COLO668 (cell line): ENCODE results near the gene HK1.

ENCODE experiments used
- DNase-seq: peaks from one replicate; lab custom pipeline; 2025; ENCODE audit not compliant: unreplicated experiment; lab: John Stamatoyannopoulos, UW

HK1 gene

GRCh38 chr10:69372126-69372980 lies 94.1 kb downstream of the HK1 start:
- DNase-seq: no peak

DNA sequence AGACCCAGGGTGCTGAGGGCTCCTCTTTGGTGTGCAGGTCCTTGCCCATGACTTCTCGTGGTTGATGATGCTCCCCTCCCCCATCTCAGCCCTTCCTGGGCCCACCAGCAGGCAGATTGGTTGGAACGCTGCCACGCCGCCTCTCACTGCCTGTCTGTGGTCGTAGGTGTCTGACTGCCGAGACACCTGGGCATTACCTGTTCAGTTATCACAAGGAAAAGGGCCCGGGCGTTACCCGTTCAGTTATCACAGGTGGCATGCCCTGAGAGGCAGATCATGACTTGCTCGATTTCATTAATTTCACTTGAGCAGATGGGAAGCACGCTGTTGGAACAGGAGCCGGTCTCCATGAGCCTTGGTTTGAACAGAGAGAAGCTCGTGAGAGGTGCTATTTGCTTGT lies 95.9 kb downstream of the HK1 start:
- no peak for DNase-seq

GRCh38 chr10:69374931-69375306 lies 96.6 kb downstream of the HK1 start:
- no peak for DNase-seq

GRCh38 chr10:69375307-69376151 lies 97.2 kb downstream of the HK1 start:
- no peak for DNase-seq

DNA sequence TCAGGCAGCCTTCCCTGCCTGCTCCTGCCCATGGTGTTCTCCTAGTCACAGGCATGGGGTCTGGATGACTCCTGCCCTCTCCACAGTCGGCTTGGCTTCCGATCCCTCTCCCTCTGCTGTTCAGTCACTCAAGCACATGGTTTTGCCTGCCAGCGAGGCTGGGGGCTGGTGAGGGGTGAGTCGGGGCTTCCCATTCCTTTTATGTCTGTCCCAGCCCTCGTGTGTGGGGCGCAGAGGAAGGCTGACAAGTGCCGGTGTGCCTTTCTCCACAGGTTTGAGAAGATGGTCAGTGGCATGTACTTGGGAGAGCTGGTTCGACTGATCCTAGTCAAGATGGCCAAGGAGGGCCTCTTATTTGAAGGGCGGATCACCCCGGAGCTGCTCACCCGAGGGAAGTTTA lies 98.4 kb downstream of the HK1 start:
- no peak for DNase-seq

GRCh38 chr10:69377191-69377590 lies 98.9 kb downstream of the HK1 start:
- DNase-seq: no peak

DNA sequence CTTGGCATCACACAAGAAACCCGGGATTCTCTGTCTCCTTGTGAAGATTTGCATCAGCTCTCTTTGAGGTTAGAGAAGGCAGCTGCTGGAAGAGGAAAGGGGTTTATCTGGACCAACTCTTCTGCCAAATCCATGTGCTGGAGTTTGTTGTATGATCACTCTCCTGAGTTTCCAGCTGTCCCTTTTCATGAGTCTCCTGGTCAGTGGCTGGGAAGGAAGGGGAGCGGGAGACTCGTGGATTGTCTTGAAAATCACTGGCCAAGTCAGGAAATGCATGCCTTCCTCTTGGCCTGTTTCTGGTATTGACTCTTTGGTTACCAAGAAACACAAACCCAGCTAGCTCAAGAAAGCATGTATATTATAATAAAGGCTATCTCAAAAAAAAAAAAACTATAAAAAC lies 99.6 kb downstream of the HK1 start:
- DNase-seq: no peak

GRCh38 chr10:69379800-69380199 lies 101.5 kb downstream of the HK1 start:
- DNase-seq: no peak

DNA sequence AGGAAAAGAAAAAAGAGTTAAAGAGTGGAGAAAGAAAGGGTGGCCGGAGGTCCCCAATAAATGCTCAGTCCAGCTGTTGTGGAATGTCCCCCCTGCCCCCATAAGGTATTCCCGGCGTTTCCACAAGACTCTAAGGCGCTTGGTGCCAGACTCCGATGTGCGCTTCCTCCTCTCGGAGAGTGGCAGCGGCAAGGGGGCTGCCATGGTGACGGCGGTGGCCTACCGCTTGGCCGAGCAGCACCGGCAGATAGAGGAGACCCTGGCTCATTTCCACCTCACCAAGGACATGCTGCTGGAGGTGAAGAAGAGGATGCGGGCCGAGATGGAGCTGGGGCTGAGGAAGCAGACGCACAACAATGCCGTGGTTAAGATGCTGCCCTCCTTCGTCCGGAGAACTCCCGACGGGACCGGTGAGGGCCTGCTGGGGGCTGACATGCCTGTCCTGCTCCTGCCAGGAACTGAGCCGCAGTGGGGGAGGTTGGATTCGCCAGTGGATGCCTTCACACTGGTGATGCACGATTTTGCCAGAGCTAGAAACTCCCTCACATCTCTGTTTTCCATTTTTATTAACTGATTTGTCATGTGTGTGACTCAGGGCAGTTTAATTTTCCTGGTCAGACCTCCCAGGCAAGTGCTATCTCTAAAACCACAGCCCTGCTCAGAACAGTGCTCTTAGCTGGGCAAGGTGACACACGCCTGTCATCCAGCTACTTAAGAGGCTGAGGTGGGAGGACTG lies 104.3 kb downstream of the HK1 start:
- DNase-seq: no peak

DNA sequence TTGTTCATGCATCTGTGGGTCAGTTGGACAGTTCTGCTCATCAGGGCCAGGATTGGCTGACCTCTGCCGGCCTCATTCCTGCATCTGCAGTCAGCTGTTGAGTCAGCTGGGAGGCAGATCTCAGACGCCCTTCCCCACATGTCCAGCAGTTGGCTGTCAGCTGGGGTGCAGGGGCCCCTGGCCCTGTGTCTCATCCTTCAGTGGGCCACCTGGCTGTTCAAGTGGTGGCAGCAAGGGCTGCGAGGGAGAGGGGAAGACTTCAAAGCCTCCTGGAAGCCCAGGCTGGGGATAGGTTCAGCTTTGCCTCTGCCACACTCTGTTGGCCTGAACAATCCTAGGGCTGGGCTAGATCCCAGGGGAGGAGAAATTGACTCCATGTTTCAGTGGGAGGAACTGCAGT lies 105.3 kb downstream of the HK1 start:
- DNase-seq: no peak

- no peak for DNase-seq
These were observed 106.0 kb downstream of the HK1 start for GRCh38 chr10:69384320-69384719.

GRCh38 chr10:69385454-69386350 lies 107.4 kb downstream of the HK1 start:
- DNase-seq: no peak

DNA sequence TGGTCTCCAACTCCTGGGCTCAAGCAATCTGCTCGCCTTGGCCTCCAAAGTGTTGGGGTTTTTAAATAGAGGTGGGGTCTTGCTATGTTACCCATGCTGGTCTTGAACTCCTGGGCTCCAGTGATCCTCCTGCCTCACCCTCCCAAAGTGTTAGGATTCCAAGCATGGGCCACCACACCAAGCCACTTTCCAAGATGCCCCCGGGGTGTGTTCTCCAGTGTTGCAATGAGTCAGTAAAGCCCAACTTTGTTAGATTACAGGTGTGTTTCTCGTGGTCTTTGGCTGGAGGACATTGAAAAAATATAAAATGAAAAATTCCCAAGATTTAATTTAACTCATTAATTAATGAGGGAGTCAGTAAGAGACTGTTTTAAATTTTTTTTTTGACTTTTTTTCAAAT lies 109.2 kb downstream of the HK1 start:
- DNase-seq: no peak

- DNase-seq: no peak
These were observed 110.2 kb downstream of the HK1 start for GRCh38 chr10:69388488-69388887.

- no peak for DNase-seq
These were observed 111.7 kb downstream of the HK1 start for GRCh38 chr10:69389827-69390490.

DNA sequence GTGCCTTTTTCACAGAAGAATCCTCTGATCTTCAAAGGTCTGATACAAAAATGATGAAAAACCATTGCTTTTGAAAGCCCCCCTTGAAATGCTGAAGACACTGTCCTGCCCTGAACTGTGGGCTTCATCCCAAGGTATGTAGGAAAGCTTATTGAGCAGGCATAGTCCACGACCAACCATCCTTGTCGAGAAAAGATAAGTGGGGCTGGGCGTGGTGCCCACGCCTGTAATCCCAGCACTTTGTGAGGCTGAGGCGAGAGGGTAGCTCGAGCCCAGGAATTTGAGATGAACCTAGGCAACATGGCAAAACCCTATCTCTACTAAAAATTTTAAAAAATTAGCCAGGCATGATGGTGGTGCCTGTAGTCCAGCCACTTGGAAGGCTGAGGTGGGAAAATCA lies 112.9 kb downstream of the HK1 start:
- no peak for DNase-seq

GRCh38 chr10:69392481-69393000 lies 114.2 kb downstream of the HK1 start:
- DNase-seq: peak; percentile 71

DNA sequence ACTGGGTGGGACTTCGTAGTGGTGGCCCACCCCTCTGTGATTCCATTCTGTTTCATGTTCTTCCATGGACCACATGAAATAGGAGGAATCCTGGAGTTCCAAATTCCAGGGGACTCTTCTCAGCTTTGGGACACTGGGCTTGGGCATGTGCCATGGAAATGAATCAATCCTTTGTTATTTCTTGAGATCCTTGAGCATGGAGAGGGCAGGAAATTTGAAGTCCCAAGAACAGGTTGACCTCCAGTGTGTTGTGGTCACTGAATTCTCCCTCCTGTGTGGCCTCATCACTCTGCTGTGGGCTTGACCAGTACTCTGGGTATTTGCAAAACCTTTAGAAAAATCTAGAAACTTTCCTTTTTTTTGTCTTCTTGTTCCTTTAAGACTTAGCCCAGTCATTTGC lies 115.7 kb downstream of the HK1 start:
- no peak for DNase-seq

DNA sequence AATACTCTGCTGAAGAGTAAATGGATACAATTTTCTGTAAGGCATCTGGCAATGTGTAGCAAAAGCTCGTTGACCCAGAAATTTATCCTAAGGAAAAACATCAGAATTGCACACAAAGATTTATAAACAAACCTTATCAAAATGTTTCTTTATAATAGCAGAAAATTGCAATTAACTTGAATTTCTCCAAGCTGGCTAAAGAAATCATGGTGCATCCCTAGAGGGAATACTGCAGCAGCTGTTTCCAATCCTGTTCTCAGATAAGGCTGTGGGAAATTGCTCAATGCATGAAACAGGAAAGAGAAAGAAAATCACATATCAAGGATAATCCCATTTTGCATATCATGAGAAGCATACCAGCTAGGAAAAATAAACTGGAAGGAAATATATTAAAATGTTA lies 119.7 kb downstream of the HK1 start:
- DNase-seq: no peak

- no peak for DNase-seq
These were observed 120.2 kb downstream of the HK1 start for GRCh38 chr10:69398466-69398865.
